Heart right ventricle (tissue), 16 donors: ENCODE results near the gene HSFX2. TPM values are rescaled to one million over a fixed set of nuclear protein-coding genes. Genes with fewer than 3 reads are reported as not detected.
A peak's percentile ranks its signal among the peaks of the same experiment; 100 is the strongest.
"Not testable (repeated sequence)": the region's sequence is repeated elsewhere in the genome, so short reads cannot be mapped to it uniquely, and the experiment has no call there.

Experiments
- ATAC-seq, 8 donors: fragments of 200-7000 bp; cut with Tn5 transposase; one replicate each; pipeline ENCODE4 v1.9.1; 2020; ENCODE audit warnings: mild to moderate bottlenecking in 8 of 8, moderate library complexity in 8 of 8, moderate number of reproducible peaks in 1 of 8
- DNase-seq, 2 donors: peaks; one replicate each; pipeline ENCODE4 v3.0.0-alpha.2; 2020
- H3K27ac ChIP-seq, 10 donors: fragments of 200-600 bp; sonication (generic) in 2 of 10; one replicate each; pipeline versions ENCODE4 v1.5.0 to v1.8.0; 2020 to 2022; ENCODE audit warnings: mild to moderate bottlenecking in 3 of 10
- H3K27me3 ChIP-seq, 7 donors: fragments of 200-600 bp; one replicate each; pipeline ENCODE4 v1.8.0; 2021 to 2022; ENCODE audit warnings: mild to moderate bottlenecking in 2 of 7
- H3K36me3 ChIP-seq, 9 donors: fragments of 200-600 bp; sonication (generic) in 1 of 9; one replicate each; pipeline versions ENCODE4 v1.5.0 to v1.8.0; 2020 to 2022; ENCODE audit warnings: mild to moderate bottlenecking in 2 of 9
- H3K4me1 ChIP-seq, 9 donors: fragments of 200-600 bp; sonication (generic) in 1 of 9; one replicate each; pipeline versions ENCODE4 v1.5.0 to v1.8.0; 2020 to 2022; ENCODE audit warnings: mild to moderate bottlenecking in 4 of 9
- H3K4me3 ChIP-seq, 10 donors: fragments of 200-600 bp; sonication (generic) in 2 of 10; one replicate each; pipeline versions ENCODE4 v1.5.0 to v1.8.0; 2020 to 2022; ENCODE audit warnings: mild to moderate bottlenecking in 7 of 10, moderate library complexity in 2 of 10
- H3K9me3 ChIP-seq, 11 donors: fragments of 200-600 bp in 10 of 11; sonication (generic) in 2 of 11; one replicate each; pipeline versions ENCODE4 v1.5.0 to v1.8.0; 2013 to 2022; ENCODE audit warnings: mild to moderate bottlenecking in 2 of 11, control low read depth in 1 of 11, moderate library complexity in 1 of 11
- CTCF ChIP-seq, 9 donors: fragments of 200-600 bp; sonication (generic) in 2 of 9; IDR thresholded peaks; one replicate each; pipeline versions ENCODE4 v1.5.0 to v1.8.0; 2021 to 2022; ENCODE audit warnings: antibody characterized with exemption in 9 of 9, mild to moderate bottlenecking in 5 of 9, moderate library complexity in 1 of 9
- WGBS, 2 donors: extraction: QIAGEN DNeasy Blood & Tissue Kit; methylation state at CpG; one replicate each; pipeline ENCODE4 v1.1.7; 2013; ENCODE audit warnings: inconsistent platforms in 1 of 2; 5-methylcytosine and 5-hydroxymethylcytosine counted together
- intact Hi-C, 10 donors: fragments of 100-400 bp; cut with DNase I; formaldehyde crosslinking; loops; one replicate each; pipeline versions ENCODE4 v1.11.1 to v1.14.2; 2022
- long read RNA-seq, 3 donors: library from polyadenylated mRNA; unstranded; transcript quantifications; one replicate each; pipeline ENCODE4 v2.0.0, GENCODE V29; 2020 to 2021
- polyA plus RNA-seq, 2 donors: library from polyadenylated mRNA; stranded (reverse); fragments of 200-250 nt; gene quantifications; one replicate each; pipeline ENCODE4 v1.2.3, GENCODE V29; 2013
- total RNA-seq, 10 donors: library from RNA; stranded (reverse); fragmentation: NEBNext Ultra II Directional in 3 of 10; extraction: Animal tissue kit (Norgen Biotek cat#: 25700) in 3 of 10; gene quantifications; one replicate each; pipeline versions ENCODE4 v1.2.1 to v1.2.4, GENCODE V29; 2021 to 2023
- donor health status: Arrhythmogenic right ventricular cardiomyopathy.
- donor health status: ischemic (EF 13 %, LVEDD 7.1; RV severe dilation, severe dysfunction).
- donor health status: healthy with polysubstance abuse.
- donor health status: DM: no; HTN: yes; CAD: no.
- donor health status: DM: no; HTN: no; CAD: no.
- donor health status: ischemic (EF 25% LVEDD 6.9; RV normal size, moderate dysfunction).
- donor health status: ischemic (EF 25% LVEDD 5.7; RV mildly dilated, moderate dysfunction).
- donor health status: healthy.
- donor health status: DM: yes; HTN: yes; CAD: no.
- donor health status: Ischemic cardiomyopathy.
- donor health status: ischemic (EF 35%, LVEDD 5.7; RV mildly dilated, moderate dysfunction).
- donor health status: nonischemic (EF 11% LVEDD 7.7; RV severe dilation, severe dysfunction).
- donor health status: DM: yes; HTN: yes; CAD: no.
- donor health status: PGD.
- donor health status: ischemic (EF 29% LVEDD 5.4; RV normal size, mild dysfunction).
- donor health status: nonischemic (EF 23%, LVEDD 6.1; RV moderate dilation, normal function).

The HSFX2 gene
- 1 to 10 TPM in 3 of 10 donors, under 1 TPM in 3, not detected in 4; 0.22 to 2.2 (median 0.78) TPM for total RNA-seq
- polyA plus RNA-seq = 1 to 10 TPM in 1 of 2 donors, under 1 TPM in 1; 0.70 to 2.3 TPM
- long read RNA-seq, donor 1 = 0 reads
- long read RNA-seq, donor 2, partial matches to known transcripts = 0 of 1 reads
- long read RNA-seq, donor 2, other reads (novel, unspliced or antisense) = 1 of 1 reads
- long read RNA-seq, donor 3, partial matches to known transcripts = 0 of 3 reads
- long read RNA-seq, donor 3, other reads (novel, unspliced or antisense) = 3 of 3 reads

- H3K4me1 ChIP-seq, H3K27me3 ChIP-seq, intact Hi-C loops, DNase-seq, H3K27ac ChIP-seq, H3K9me3 ChIP-seq, H3K36me3 ChIP-seq, H3K4me3 ChIP-seq: not testable (repeated sequence)
- no CpG with 5 or more reads among the region's 17 CpGs for WGBS, 2 donors
- peak in 1 of 8 donors; percentile 32 for ATAC-seq
Observed at GRCh38 chrX:149595214-149595613, at the start of gene HSFX2. Gene HSFX2 (minus strand): TSS chrX:149595314. CDS start chrX:149594700, 614 bp downstream.

GRCh38 chrX:149643496-149643895 is 48.4 kb upstream of the HSFX2 start:
- Histone ChIP-seq H3K27me3 (no peaks in the 10 kb centered on the region), H3K36me3 (no peaks in the 10 kb centered on the region), H3K27ac (no peak overlapping the region), H3K9me3 (no peaks in the 10 kb centered on the region), H3K4me1 (no peaks in the 10 kb centered on the region), H3K4me3 (no peak overlapping the region)
- DNase-seq (no peak), ATAC-seq (no peak)
- 88 to 92% methylated on average over 4 of the region's 4 CpGs for WGBS, 2 donors
- no peak for TF ChIP-seq CTCF (IDR thresholded peaks at IDR 0.05)
- intact Hi-C loops = no loop called here

- no peaks in the 10 kb centered on the region for H3K4me1 ChIP-seq
- intact Hi-C loops = no loop called here
- no peak overlapping the region for H3K4me3 ChIP-seq
- peak in 2 of 8 donors; percentile 21 to 61 for ATAC-seq
- whole genome bisulfite sequencing, 2 donors = 41 to 65% methylated on average over 2 of the region's 2 CpGs
- TF ChIP-seq CTCF (IDR thresholded peaks at IDR 0.05) = no peak
- peak overlapping the region in 1 of 10 donors; percentile 15 for H3K27ac ChIP-seq
- H3K9me3 ChIP-seq = no peaks in the 10 kb centered on the region
- no peak for DNase-seq
- H3K36me3 ChIP-seq = no peaks in the 10 kb centered on the region
- H3K27me3 ChIP-seq = no peaks in the 10 kb centered on the region
Observed at GRCh38 chrX:149641835-149642234, 46.7 kb upstream of the HSFX2 start.

- DNase-seq = no peak
- intact Hi-C loops = no loop called here
- WGBS, 2 donors = 43 to 52% methylated on average over 3 of the region's 3 CpGs
Observed at GRCh38 chrX:149641432-149641831, 46.3 kb upstream of the HSFX2 start.

More at GRCh38 chrX:149641432-149641831, 46.3 kb upstream of the HSFX2 start:
- TF ChIP-seq CTCF (IDR thresholded peaks at IDR 0.05) = no peak
- no peaks in the 10 kb centered on the region for H3K9me3 ChIP-seq
- H3K4me1 ChIP-seq = no peaks in the 10 kb centered on the region
- H3K27me3 ChIP-seq = no peaks in the 10 kb centered on the region
- H3K36me3 ChIP-seq = no peaks in the 10 kb centered on the region
- peak in 2 of 8 donors; percentile 57 to 76 for ATAC-seq
- peak overlapping the region in 1 of 10 donors; percentile 15 for H3K27ac ChIP-seq
- H3K4me3 ChIP-seq = no peak overlapping the region
